Measurements from ENCODE around the gene CEP89.

Gene CEP89

DNA sequence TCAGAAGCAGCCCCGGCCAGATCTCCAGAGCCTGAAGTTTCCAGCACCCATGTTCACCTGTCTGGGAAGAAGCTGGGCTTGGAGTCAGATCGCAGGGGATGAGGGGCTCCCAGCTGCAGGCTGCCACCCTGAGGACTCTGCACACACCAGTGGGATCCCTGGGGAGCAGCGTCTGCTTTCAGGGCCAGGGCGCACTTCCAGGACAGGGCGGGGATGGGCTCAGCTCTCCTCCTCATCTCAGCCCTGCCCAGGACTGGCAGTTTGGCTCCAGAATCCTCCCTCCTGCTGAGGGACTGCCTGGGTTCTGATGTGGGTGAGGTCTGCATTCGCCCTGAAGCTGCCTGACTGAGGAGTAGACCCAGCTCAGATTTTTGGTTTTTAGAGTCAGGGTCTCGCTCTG is 105.7 kb downstream of the CEP89 start:
- Histone ChIP-seq H3K4me3 (ENCODE audit: insufficient read depth, low read depth, low read length) (no peak overlapping the region), H3K36me3 (ENCODE audit: control insufficient read depth, insufficient read depth, low read length) (no peaks in the 10 kb centered on the region), H3K4me1 (ENCODE audit: control insufficient read depth, insufficient read depth, low read length) (no peaks in the 10 kb centered on the region), H3K27me3 (ENCODE audit: control insufficient read depth, insufficient read depth, low read length, poor library complexity, severe bottlenecking) (no peaks in the 10 kb centered on the region), H3K27ac (ENCODE audit: insufficient read depth, low read depth, low read length, poor library complexity, severe bottlenecking) (no peak overlapping the region), H3K9me3 (ENCODE audit: control insufficient read depth, low read length) (no peaks in the 10 kb centered on the region)
- WGBS, 2 experiments, result 92 to 96% methylated on average over 7 of the region's 7 CpGs

DNA sequence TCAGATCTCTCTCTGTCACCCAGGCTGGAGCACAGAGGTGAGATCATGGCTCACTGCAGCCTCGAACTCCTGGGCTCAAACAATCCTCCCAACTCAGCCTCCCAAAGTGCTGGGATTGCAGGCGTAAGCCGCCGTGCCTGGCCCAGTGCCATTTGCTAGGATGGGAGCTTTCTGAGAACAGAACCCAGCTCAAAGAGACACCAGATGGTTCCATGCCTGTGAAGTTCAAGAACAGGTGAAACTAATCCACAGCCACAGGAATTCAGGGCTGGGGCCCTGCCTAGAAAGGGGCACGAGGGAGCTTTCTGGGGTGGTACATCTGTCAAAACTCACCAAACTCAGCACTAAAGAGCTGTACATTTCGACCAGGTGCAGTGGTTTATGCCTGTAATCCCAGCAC is 106.4 kb downstream of the CEP89 start:
- H3K27ac ChIP-seq (ENCODE audit: insufficient read depth, low read depth, low read length, poor library complexity, severe bottlenecking), result no peak overlapping the region
- no peaks in the 10 kb centered on the region for H3K36me3 ChIP-seq (ENCODE audit: control insufficient read depth, insufficient read depth, low read length)
- 93 to 95% methylated on average over 6 of the region's 6 CpGs for WGBS, 2 experiments
- no peak overlapping the region for H3K4me3 ChIP-seq (ENCODE audit: insufficient read depth, low read depth, low read length)
- no peaks in the 10 kb centered on the region for H3K27me3 ChIP-seq (ENCODE audit: control insufficient read depth, insufficient read depth, low read length, poor library complexity, severe bottlenecking)
- no peaks in the 10 kb centered on the region for H3K9me3 ChIP-seq (ENCODE audit: control insufficient read depth, low read length)
- no peaks in the 10 kb centered on the region for H3K4me1 ChIP-seq (ENCODE audit: control insufficient read depth, insufficient read depth, low read length)

DNA sequence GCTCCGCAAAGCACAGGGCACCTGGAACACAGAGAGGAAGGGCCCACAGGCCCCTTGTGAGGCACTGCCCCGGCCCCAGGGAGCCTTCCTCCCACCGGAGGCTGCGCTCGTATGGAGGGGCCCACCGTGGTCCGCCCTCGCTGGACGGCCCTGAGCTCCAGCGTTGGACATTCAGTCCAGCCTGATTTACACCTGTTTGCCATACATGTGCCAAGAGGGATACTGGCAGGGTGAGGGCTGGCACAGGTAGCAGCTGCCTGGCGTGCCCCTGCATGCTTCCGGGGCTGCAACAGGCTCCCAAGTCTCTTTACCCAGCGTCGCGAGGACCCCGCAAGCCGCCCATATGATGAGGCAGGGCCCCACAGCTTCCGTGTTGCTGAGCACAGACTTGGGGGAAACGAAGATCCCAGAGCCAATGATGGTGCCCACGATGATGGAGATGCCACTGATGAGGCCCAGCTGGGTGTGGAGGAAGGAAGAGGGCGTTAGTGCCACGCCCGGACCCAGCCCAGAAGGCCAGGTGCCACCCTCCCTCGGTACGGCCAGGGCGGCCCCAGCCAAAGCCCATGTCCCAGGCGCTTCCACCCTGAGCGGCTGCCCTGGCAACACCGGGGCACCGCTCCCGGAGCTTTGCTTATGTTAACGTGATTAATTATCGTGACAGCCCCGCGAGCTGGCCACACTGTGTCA is 107.3 kb downstream of the CEP89 start:
- H3K27me3 ChIP-seq (ENCODE audit: control insufficient read depth, insufficient read depth, low read length, poor library complexity, severe bottlenecking), result no peaks in the 10 kb centered on the region
- 94 to 95% methylated on average over 35 of the region's 35 CpGs for WGBS, 2 experiments
- no peaks in the 10 kb centered on the region for H3K36me3 ChIP-seq (ENCODE audit: control insufficient read depth, insufficient read depth, low read length)
- H3K9me3 ChIP-seq (ENCODE audit: control insufficient read depth, low read length), result no peaks in the 10 kb centered on the region
- no peak overlapping the region for H3K27ac ChIP-seq (ENCODE audit: insufficient read depth, low read depth, low read length, poor library complexity, severe bottlenecking)
- no peaks in the 10 kb centered on the region for H3K4me1 ChIP-seq (ENCODE audit: control insufficient read depth, insufficient read depth, low read length)
- no peak overlapping the region for H3K4me3 ChIP-seq (ENCODE audit: insufficient read depth, low read depth, low read length)

DNA sequence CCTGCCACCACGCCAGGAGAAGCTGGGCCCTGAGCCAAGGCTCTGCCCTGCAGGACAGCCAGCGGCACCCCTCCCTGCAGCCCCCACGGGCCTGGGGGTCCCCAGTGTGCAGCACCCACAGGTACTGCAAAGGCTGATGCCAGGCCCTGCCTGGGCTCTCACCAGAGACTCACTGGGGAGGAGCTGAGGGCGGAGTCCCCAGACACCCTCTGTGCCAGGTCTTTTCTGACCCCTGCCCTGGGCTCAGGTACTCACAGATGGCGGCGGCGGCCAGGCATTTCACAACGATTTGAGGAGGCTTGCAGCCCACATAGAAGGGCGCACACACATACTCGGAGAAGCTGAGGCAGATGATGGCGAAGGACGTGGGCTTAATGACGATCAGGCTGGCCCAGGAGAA is 107.9 kb downstream of the CEP89 start:
- H3K9me3 ChIP-seq (ENCODE audit: control insufficient read depth, low read length), result no peaks in the 10 kb centered on the region
- H3K36me3 ChIP-seq (ENCODE audit: control insufficient read depth, insufficient read depth, low read length), result no peaks in the 10 kb centered on the region
- H3K4me1 ChIP-seq (ENCODE audit: control insufficient read depth, insufficient read depth, low read length), result no peaks in the 10 kb centered on the region
- 94 to 95% methylated on average over 13 of the region's 13 CpGs for WGBS, 2 experiments
- no peak overlapping the region for H3K27ac ChIP-seq (ENCODE audit: insufficient read depth, low read depth, low read length, poor library complexity, severe bottlenecking)
- H3K4me3 ChIP-seq (ENCODE audit: insufficient read depth, low read depth, low read length), result no peak overlapping the region
- no peaks in the 10 kb centered on the region for H3K27me3 ChIP-seq (ENCODE audit: control insufficient read depth, insufficient read depth, low read length, poor library complexity, severe bottlenecking)

DNA sequence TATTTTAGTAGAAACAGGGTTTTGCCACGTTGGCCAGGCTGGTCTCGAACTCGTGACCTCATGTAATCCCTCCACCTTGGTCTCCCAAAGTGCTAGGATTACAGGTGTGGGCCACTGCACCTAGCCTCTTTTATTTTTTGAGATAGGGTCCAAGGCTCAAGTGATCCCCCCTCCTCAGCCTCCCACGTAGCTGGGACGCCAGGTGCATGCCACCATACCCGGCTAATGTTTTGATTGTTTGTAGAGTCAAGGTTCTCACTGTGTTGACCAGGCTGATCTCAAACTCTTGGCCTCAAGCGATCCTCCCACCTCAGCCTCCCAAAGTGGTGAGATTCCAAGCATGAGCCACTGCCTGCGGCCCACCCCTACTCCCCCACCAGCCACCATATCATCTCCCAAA is 108.5 kb downstream of the CEP89 start:
- Histone ChIP-seq H3K27ac (ENCODE audit: insufficient read depth, low read depth, low read length, poor library complexity, severe bottlenecking) (no peak overlapping the region), H3K36me3 (ENCODE audit: control insufficient read depth, insufficient read depth, low read length) (no peaks in the 10 kb centered on the region), H3K9me3 (ENCODE audit: control insufficient read depth, low read length) (no peaks in the 10 kb centered on the region), H3K4me3 (ENCODE audit: insufficient read depth, low read depth, low read length) (no peak overlapping the region), H3K4me1 (ENCODE audit: control insufficient read depth, insufficient read depth, low read length) (no peaks in the 10 kb centered on the region), H3K27me3 (ENCODE audit: control insufficient read depth, insufficient read depth, low read length, poor library complexity, severe bottlenecking) (no peaks in the 10 kb centered on the region)
- WGBS, 2 experiments, result 91 to 96% methylated on average over 8 of the region's 8 CpGs

DNA sequence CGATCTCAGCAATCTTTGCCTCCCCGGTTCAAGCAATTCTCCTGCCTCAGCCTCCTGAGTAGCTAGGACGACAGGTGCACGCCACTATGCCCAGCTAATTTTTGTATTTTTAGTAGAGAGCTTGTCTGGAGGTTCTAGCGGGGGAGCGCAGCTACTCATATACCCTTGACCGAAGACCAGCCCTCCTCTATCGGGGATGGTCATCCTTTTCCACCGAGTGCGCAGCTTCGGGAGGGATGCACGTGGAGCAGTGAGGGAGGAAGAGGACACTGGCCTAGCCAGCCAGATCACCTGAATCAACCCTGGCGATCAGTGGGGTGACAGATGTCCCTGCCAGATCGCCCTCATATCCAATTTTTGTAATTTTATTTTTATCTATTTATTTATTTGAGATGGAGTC is 109.0 kb downstream of the CEP89 start:
- Histone ChIP-seq H3K27me3 (ENCODE audit: control insufficient read depth, insufficient read depth, low read length, poor library complexity, severe bottlenecking) (no peaks in the 10 kb centered on the region), H3K4me1 (ENCODE audit: control insufficient read depth, insufficient read depth, low read length) (no peaks in the 10 kb centered on the region), H3K27ac (ENCODE audit: insufficient read depth, low read depth, low read length, poor library complexity, severe bottlenecking) (no peak overlapping the region), H3K4me3 (ENCODE audit: insufficient read depth, low read depth, low read length) (no peak overlapping the region), H3K9me3 (ENCODE audit: control insufficient read depth, low read length) (no peaks in the 10 kb centered on the region), H3K36me3 (ENCODE audit: control insufficient read depth, insufficient read depth, low read length) (no peaks in the 10 kb centered on the region)
- WGBS, 2 experiments, result 93% methylated on average over 13 to 14 of the region's 14 CpGs

DNA sequence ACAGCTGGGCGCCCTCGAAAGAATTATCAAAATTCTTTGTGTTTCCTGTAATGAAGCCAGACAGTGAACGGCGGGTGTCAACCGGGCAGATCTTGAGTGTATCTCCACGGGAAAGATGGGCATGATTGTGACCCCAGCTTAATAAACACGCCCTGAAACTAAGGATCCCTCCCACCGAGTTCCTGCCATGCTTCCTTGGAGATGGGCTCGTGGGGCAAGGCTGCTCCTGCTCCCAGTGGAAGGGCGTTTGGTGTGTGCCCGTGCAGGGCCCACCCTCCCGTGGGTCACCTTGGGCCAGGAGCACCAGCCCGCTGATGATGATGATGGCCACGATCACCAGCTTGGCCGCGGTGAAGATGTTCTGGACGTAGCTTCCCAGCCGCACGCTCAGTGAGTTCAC is 109.6 kb downstream of the CEP89 start:
- Histone ChIP-seq H3K9me3 (ENCODE audit: control insufficient read depth, low read length) (no peaks in the 10 kb centered on the region), H3K36me3 (ENCODE audit: control insufficient read depth, insufficient read depth, low read length) (no peaks in the 10 kb centered on the region), H3K27me3 (ENCODE audit: control insufficient read depth, insufficient read depth, low read length, poor library complexity, severe bottlenecking) (no peaks in the 10 kb centered on the region), H3K27ac (ENCODE audit: insufficient read depth, low read depth, low read length, poor library complexity, severe bottlenecking) (no peak overlapping the region), H3K4me3 (ENCODE audit: insufficient read depth, low read depth, low read length) (no peak overlapping the region), H3K4me1 (ENCODE audit: control insufficient read depth, insufficient read depth, low read length) (no peaks in the 10 kb centered on the region)
- WGBS, 2 experiments, result 94 to 95% methylated on average over 19 of the region's 19 CpGs

DNA sequence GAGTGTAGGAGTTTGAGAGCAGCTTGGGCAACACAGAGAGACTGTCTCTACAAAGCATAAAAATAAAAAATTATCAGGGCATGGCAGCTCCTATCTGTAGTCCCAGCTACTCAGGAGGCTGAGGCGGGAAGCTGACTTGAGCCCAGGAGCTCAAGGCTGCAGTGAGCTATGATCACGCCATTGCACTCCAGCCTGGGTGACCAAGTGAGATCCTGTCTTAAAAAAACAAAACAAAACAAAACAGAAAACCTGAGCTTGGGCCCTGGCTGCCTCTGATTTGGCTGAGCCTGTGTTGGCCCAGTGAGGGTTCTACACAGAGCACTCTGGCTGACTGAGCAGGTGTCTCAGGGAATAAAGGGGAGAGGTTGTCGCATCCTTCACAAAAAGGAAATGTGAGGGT is 110.2 kb downstream of the CEP89 start:
- H3K27me3 ChIP-seq (ENCODE audit: control insufficient read depth, insufficient read depth, low read length, poor library complexity, severe bottlenecking), result no peaks in the 10 kb centered on the region
- WGBS, 2 experiments, result 86 to 96% methylated on average over 3 of the region's 3 CpGs
- no peaks in the 10 kb centered on the region for H3K36me3 ChIP-seq (ENCODE audit: control insufficient read depth, insufficient read depth, low read length)
- no peak overlapping the region for H3K4me3 ChIP-seq (ENCODE audit: insufficient read depth, low read depth, low read length)
- no peaks in the 10 kb centered on the region for H3K4me1 ChIP-seq (ENCODE audit: control insufficient read depth, insufficient read depth, low read length)
- H3K9me3 ChIP-seq (ENCODE audit: control insufficient read depth, low read length), result no peaks in the 10 kb centered on the region
- H3K27ac ChIP-seq (ENCODE audit: insufficient read depth, low read depth, low read length, poor library complexity, severe bottlenecking), result no peak overlapping the region

DNA sequence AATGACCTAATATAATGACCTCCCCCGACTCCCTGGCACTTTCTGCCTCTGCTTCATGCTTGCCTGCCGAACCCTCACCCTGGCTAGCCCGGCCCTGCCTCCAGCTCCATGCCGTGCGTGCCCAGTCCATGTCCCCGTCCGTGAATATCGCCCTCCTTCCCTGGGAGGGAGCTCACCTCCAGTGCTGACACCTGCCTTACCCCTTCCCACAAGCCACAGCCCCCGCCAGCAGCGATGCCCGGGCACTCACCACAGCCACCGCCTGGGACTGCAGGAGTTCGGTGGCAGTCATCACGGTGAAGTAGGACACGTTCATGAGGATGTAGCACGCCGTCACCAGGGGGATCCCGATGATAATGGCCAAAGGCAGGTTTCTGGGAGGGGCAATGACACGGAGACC is 112.2 kb downstream of the CEP89 start:
- no peak overlapping the region for H3K27ac ChIP-seq (ENCODE audit: insufficient read depth, low read depth, low read length, poor library complexity, severe bottlenecking)
- H3K36me3 ChIP-seq (ENCODE audit: control insufficient read depth, insufficient read depth, low read length), result no peaks in the 10 kb centered on the region
- WGBS, 2 experiments, result 94% methylated on average over 19 of the region's 19 CpGs
- H3K4me3 ChIP-seq (ENCODE audit: insufficient read depth, low read depth, low read length), result no peak overlapping the region
- no peaks in the 10 kb centered on the region for H3K9me3 ChIP-seq (ENCODE audit: control insufficient read depth, low read length)
- H3K4me1 ChIP-seq (ENCODE audit: control insufficient read depth, insufficient read depth, low read length), result no peaks in the 10 kb centered on the region
- H3K27me3 ChIP-seq (ENCODE audit: control insufficient read depth, insufficient read depth, low read length, poor library complexity, severe bottlenecking), result no peaks in the 10 kb centered on the region

DNA sequence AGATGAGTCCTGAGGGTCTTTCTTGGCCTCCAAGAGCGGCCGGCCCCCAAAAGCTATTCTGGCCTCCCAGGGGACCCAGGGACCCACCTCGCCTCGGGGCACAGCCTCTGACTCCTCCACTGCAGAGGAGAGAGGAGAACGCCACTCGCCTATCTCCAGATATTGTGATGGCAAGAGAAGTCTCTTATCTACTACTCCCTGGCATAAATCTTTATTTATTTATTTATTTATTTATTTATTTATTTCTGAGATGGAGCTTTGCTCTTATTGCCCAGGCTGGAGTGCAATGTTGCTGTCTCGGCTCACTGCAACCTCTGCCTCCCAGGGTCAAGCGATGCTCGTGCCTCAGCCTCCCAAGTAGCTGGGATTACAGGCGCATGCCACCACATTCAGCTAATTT is 113.2 kb downstream of the CEP89 start:
- WGBS, 2 experiments, result 93 to 94% methylated on average over 8 to 9 of the region's 10 CpGs
- Histone ChIP-seq H3K27me3 (ENCODE audit: control insufficient read depth, insufficient read depth, low read length, poor library complexity, severe bottlenecking) (no peaks in the 10 kb centered on the region), H3K9me3 (ENCODE audit: control insufficient read depth, low read length) (no peaks in the 10 kb centered on the region), H3K4me1 (ENCODE audit: control insufficient read depth, insufficient read depth, low read length) (no peaks in the 10 kb centered on the region), H3K4me3 (ENCODE audit: insufficient read depth, low read depth, low read length) (no peak overlapping the region), H3K27ac (ENCODE audit: insufficient read depth, low read depth, low read length, poor library complexity, severe bottlenecking) (no peak overlapping the region), H3K36me3 (ENCODE audit: control insufficient read depth, insufficient read depth, low read length) (no peaks in the 10 kb centered on the region)

DNA sequence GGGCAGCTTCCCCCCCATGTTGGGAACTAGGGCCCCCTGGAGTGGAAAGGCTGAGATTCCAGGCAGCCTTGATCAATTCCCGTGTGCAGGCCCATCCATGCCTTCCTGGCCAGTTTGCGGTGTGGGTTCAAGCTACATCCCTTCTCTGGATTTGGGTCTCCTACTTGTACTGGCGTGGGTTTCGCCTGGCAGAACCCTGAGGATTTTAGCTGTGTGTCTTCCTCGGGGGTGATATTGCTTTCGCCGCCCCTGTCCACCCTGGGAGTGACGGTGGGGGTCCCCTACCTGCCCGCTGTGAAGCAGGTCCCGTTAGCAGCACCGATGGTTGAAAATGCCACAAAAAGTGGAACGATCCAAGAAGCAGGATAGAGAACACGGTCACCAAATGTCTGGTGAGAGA is 113.6 kb downstream of the CEP89 start:
- Histone ChIP-seq H3K9me3 (ENCODE audit: control insufficient read depth, low read length) (no peaks in the 10 kb centered on the region), H3K27me3 (ENCODE audit: control insufficient read depth, insufficient read depth, low read length, poor library complexity, severe bottlenecking) (no peaks in the 10 kb centered on the region), H3K4me3 (ENCODE audit: insufficient read depth, low read depth, low read length) (no peak overlapping the region), H3K27ac (ENCODE audit: insufficient read depth, low read depth, low read length, poor library complexity, severe bottlenecking) (no peak overlapping the region), H3K36me3 (ENCODE audit: control insufficient read depth, insufficient read depth, low read length) (no peaks in the 10 kb centered on the region), H3K4me1 (ENCODE audit: control insufficient read depth, insufficient read depth, low read length) (no peaks in the 10 kb centered on the region)
- WGBS, 2 experiments, result 92 to 94% methylated on average over 13 of the region's 13 CpGs
